GM19372 (cell line): ENCODE results near the gene STXBP1.

ENCODE experiments used
- ATAC-seq: cut with Tn5 transposase; IDR thresholded peaks from one replicate; pipeline ENCODE4 v1.9.1; 2021; ENCODE audit warnings: mild to moderate bottlenecking, low read depth, moderate library complexity; ENCODE audit not compliant: unreplicated experiment

STXBP1 gene

DNA sequence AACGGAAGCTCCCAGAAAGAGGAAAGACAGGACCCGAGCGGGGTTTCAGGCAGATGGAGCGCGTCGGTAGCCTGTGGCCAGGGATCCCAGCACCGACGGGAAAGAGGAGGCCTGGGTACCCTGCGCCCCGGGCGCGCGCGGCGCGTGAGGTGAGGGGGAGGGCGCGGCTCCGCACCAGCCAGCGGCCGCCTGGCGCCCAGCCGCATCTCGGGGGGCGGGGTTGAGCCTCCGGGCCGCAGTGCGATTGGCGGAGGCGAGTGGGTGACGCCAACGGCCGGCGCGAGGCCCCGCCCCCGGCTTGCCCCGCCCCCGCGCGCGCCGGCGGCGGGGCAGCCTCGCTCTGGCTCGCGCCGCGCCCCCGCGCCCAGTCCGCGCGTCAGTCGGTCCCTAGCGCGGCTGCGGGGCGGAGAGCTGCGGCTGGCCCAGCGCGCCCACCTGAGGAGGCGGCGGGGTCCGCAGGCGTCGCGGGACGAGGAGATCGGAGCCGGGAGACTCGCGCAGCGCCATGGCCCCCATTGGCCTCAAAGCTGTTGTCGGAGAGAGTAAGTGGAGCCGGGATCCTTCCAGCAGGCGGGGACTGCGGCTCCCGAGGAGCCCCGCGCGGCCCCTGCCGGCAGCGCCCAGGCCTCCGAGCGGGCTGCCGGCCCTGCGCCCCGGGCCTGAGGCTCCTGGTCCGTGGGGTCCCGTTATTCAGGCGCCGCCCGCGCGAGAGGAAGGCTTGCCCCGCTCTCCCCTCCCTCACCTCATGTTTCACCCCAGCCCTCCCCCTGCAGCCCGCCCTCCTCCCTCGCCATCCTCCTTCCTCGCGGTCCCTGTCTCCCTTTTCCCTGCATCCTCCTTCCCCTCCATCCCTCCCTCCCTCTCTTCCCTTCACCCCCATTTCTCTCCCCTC is at the start of gene STXBP1:
Gene STXBP1, plus strand, starts transcription at position 379 of the 892 bp plus-strand sequence. Its CDS starts 127 bp downstream, at position 506.
- peak; percentile 91 for ATAC-seq

DNA sequence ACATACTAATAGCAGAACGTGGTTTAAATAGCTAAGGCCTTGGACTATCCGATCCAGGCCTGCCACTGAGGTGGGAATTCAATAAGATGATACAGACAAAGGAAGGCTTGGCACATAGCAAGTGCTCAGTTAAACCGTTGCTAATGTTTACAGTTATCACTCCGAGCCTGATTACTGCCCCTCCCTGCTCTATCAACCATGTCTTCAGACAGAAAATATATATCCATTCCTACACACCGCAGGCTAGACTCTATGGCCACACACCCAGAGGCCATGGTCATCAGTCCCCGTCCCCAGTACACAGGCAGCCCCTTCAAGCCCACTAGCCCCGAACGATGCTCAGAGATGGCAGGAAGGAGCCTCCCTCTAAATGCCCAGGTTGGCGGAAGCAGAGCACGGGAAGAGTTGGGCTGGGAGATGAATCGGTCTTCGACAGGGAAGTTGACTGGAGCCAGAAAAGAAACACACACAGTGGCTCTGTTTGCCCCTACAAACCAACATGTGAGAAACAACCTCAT is 49.7 kb upstream of the STXBP1 start:
- no peak for ATAC-seq

DNA sequence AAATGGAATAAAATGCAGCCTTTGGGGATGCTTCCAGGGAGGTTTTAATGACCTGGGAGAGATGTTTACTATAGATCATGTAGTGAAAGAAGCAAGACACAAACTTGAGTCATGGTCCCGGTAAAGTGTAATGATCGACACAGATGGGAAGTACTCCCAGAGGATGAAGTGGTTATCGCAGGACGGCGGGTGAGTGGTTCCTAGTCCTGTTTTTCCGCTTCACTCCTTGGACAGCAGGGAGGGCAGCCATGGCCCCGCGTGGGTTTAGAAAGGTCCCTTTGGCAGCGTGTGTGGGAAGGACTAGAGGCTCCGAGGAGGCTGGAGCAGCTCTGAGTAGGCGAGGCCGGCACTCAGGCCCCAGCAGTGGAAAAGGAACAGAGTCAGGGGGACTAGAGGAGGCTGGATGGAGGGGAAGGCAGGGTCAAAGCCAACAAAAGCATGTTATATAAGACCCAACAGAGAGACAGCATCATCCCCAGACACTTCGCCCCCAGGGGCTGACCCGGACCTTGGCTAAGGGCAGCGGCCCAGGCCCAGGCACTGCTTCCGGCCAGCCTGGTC is 49.2 kb upstream of the STXBP1 start:
- ATAC-seq: no peak

DNA sequence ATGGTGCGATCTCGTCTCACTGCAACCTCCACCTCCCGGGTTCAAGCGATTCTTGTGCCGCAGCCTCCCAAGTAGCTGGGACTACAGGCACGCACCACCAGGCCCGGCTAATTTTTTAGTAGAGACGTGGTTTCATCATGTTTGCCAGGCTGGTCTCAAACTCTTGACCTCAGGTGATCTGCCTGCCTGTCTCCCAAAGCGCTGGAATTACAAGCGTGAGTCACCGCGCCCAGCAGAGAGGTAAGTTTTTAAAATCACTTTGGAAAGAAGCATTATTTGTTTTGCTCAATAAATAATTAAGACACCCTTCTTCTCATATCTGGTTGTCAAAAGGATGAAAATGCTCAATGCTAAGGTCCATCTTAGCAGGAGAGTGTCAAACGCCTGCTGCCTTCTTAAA is 48.5 kb upstream of the STXBP1 start:
- no peak for ATAC-seq

DNA sequence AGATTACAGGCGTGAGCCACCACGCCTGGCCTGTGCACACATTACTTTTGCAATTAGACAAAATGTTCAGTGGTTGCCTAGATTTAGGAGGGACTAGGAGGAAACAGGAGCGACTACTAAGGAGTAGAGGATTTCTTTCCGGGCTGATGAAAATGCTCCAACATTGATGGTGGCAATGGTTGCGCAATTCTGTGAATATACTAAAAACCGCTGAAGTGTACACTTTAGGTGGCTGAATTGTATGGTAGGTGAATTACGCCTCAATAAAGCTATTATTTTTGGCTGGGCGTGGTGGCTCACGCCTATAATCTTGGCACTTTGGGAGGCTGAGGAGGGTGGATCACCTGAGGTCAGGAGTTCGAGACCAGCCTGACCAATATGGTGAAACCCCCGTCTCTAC is 46.8 kb upstream of the STXBP1 start:
- no peak for ATAC-seq

DNA sequence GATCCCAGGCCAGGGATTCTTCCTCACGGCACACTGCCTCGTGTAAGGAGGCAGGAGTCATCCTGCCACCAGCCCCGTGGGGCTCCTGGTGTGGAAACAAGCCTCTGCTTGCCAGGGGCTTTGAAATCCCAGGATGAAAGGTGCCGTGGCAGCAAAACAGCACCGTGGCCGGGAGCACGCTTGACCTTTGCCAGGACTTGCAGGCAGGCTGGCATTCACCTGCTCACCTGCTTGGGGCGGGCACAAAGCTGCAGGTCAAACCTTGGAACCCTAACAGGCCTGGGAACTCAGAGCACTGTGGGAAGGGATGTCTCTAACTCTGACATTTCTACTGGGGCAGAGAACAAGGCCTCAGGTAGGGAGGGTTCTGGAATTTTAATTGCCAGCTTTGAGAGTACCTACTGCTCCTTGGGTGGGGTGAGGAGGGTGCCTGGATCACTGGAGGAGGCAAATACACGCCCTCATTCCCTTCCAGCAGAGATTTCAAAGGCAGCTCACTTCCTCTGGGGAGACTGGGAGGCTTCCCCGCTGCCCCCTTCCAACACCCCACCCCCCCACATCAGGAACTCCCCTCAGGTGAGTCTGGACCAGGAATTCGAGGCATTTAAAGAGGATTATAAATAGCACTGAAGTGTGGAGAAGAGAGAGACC is 45.6 kb upstream of the STXBP1 start:
- no peak for ATAC-seq

DNA sequence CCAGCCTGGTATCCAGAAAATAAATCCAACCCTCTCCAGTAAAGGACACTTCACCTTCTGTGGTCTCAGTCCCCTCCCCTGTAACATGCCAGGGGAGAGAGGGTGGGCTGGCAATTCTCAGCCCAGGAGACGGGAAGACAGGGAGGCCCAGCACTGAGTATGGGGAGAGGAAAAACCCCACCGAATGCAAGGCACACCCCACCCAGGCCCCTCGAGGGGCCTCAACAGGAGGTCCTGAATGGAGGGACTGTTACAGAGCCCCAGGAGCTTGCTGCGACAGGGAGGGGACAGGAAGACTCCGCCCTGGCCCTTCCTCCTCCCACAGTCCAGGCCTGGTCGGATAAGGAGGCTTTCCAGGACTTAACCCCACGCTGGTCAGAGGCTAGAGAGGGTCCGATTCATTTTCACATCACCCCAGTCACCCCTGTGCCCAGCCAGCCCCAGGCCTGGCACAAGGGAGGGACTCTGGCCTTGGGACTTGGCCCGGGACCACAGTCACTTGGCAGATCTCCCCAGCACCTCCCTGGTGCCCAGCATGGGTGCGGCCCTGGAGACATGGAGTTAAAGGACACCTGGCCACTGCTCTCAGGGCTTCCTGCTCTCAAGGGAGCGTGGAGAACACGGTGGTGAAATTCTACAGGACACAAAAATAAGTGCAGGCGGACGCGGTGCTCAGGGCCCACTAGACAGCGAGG is 44.9 kb upstream of the STXBP1 start:
- no peak for ATAC-seq

DNA sequence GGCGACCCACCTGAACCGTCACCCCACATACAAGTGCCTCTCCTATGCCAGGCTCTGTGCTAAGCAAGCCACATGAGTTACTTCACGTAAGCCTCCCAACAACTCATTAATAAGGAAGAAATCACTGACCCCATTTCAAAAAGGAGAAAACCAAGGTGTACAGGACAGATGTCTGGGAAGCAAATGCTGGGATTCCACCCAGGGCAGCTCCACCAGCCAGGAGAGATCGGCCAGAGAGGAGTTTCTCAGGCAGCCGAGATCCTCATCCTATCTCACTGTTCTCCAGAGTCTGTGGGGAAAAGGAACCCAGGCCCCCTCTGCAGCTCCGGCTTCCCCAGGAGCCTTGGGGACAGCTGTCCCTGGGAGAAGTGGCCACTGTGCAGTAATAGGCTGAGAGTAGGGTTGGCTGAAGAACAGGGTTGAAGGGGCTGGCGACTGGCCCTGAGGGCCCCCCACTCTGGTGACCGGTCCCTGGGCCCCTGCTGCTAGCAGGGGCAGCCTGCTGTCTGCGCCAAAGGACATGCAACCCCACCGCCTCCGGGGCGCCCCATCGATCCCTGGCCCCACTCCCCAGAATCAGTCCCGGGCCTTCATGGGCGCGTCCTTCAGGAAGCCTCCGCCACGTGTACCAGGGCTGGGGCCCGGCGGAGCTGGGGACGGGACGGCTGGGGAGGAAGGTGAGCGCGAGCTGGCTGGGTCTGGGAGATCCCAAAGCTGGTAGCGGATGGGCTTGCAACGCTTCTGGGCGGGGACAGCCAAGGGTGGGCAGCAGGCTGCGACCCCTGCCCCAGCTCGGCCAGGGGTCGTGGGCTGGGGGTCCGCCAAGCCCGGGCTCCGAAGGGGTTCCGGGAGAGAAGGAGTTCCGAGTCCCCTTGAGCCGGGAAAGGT is 44.1 kb upstream of the STXBP1 start:
- ATAC-seq: no peak

DNA sequence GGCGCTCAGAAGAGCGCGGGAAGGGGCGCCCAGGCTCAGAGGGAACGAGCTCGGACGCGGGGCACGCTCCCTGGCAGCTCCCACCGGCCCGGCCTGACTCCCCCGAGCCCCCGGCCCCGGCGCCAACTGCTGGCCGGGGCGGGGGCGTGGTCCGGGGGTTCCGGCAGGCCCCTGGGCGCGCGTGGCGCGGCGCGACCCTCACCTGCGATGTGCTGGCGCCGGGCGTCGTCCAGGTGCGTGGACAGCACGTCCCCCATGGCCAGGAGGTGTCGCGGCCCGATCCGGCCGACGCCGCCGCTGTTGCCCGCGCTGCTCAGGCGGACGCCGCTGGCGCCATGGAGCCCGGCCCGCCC is 43.5 kb upstream of the STXBP1 start:
- no peak for ATAC-seq

DNA sequence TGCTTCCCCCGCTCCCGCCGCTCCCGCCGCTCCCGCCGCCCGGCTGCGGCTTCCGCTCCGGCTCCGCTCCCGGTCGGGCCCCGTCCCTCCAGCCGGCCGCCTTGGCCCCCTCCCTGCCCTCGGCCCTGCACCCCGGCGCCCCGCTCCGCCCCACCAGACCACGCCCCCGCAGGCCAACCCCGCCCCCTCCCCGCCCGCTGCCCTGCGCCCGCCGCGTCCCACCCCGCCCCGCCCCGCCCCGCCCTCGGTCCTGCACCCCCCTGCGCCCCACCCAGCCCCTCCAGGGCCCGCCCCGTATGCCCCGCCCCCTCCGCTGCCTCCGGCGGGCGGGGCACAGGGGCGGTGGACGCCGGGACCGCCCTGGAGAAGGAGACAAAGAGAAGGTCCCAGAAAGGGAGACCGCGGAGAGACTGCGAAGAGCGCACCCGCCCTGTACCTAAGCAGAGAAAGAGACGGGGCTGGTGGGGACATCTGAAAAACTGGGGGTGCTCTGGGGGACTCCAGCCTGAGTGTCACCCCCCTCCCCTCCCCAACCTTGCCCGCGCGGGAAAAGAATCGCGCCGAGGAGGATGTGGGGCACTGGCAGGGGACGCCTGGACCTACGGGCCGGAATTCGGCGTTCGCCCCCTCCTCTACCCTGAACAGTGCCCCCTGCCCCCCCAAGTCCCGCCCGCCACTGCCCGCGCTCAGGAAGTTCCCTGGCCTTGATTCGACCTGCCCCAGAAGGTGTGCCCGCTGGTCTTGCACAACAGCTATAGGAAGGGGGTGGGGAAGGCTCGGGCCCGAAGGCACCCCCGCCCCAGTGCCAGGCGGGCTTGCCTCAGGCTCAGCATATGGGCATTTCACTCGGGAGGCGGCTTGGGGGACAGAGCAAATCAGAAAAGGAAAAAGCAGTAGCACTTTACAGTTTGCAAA is 42.8 kb upstream of the STXBP1 start:
- peak; percentile 59 for ATAC-seq

DNA sequence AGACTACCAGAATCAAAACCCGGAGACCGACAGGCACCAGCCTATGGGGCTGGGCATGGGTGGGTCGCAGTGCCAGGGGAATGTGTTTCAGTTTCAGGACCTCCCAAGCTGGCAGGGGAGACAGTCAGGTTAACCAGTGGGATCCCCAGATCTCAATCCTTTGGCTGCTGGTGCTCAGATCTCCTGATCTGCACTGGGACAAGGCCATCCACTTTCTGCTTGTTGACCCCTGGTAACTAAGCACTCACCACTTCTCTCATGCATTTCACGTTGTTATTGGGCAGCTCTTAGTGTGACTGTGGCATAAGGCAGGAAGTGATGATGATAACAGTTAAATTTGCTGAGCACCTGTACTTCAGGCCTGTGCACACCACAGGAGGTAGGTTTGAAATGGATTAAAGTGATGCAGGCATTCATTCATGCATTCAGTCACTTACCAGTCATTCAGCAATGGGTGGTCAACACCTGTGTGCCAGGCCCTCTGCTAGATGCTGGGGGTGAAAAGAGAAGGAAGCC is 42.1 kb upstream of the STXBP1 start:
- ATAC-seq: no peak

DNA sequence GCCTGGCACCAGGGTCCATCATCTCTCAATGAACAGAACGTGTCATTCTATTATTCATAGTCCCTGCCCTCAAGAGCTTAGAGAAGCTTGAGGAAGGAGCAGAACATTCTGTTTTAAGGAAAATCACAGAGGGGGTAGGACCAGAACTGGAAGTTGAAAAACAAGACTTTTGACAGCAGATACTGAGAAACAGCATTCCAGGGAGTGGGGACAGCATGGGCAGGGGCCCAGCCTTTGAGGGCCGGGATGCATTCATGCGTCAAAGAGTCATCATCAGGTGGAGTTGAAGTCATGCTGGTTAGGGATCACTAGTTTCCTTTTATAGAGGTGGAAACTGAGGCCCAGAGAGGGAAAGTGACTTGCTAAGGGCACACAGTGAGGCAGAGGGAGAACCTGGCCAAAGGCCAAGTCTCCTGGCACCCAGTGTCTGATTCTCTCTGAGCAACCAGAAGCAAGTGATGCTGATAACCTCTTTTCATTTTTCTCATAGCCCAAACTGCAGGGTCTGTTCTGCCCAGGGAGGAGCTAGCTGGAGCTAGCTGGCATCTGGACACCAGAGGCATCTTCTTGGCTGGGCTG is 41.5 kb upstream of the STXBP1 start:
- ATAC-seq: no peak

DNA sequence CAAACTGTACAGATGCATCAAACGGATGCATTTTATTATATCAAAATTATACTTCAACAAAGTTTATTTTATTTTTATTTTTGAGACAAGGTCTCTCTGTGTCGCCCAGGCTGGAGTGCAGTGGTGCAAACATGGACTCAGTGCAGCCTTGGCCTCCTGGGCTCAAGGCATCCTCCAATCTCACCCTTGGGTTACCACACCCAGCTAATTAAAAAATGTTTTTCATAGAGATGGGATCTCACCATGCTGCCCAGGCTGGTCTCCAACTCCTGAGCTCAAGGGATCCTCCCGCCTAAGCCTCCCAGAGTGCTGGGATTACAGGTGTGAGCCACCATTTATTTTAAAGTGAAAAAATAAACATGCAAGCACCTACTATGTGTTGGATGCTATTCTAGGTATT is 40.1 kb upstream of the STXBP1 start:
- no peak for ATAC-seq

DNA sequence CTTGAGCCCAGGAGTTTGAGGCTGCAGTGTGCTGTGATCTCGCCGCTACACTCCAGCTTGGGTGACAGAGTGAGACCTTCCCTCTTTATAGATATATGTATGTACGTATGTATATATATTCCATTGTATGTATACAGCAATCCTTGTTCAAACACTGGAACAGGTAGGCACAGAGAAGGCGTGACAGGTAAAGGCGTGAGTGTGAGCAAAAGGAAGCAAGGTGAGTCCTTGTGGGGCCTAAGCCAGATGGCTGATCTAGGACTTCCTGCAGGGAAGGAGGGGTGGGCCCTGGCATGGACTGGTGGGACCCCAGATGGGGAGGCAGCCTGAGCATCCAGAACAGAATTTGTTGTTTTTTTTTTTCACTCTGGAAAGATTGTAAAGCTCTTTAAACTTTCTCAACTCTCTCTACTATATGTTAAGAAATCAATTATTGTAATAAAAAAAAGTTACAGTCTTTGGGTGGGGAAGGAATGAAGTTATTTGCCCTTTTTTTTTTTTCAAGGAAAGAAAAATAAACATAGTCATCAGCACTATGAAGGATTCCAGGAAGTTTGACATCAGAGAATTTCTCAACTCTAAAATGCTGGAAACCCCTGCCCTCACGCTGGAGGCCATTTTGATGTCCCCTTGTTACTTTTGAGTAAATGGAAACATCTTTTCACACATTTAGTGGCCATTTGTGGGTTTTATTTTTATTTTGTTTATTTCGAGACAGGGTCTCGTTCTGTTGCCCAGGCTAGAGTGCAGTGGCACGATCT is 38.9 kb upstream of the STXBP1 start:
- no peak for ATAC-seq

DNA sequence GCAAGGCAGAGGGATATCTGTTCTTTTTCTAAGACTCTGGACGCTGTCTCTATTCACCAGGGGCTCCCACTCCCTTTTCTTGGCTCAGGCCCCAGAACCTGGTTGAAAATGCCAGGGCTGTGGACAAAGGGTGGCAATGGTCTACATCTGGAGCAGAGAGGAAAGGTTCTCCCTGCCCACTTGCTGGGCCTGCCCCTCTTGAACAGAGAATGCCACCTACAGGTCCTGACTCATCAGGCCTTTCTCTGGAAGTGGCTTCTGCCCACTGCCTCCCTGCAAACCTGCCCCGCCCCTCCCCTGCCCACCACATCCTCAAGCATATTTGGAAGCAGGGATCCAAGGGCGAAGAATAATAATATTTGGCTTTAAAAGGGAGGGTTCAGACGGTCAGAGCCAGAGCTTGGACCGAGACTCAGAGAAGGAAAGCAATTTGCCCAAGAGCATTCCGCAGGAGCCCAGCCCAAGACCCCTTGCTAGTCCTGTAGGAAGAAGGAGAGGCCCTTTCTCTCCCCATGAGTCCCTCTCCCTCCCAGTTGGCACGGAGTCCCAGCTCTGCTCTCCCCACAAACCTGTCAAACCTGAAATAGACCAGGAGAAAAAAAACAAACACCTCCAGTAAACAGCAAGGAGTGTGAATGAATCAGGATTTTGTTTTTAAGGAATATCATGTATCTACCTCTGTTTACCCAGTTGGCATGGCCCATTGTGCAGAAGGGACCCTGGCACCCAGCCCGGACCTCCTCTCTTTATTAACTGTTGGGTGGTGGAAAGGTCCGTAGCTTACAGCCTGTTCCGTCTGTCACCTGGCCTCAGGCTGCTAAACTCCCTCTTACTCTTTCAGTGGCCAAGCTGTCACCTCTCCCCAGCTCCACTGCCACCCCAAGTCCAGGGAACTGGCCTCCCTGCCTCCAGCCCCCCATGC is 37.7 kb upstream of the STXBP1 start:
- no peak for ATAC-seq
